Dendritic cell treated with granulocyte-macrophage colony-stimulating factor and Interleukin-4, amounts not matched to agents 40 ng/mL and 50 ng/mL, for 4 days (primary cell): ENCODE measurements around the gene LRRC70.
"Not testable (repeated sequence)": the region's sequence is repeated elsewhere in the genome, so short reads cannot be mapped to it uniquely, and the experiment has no call there.

Source experiments
- H3K27ac Mint-ChIP-seq: one replicate; pipeline ENCODE4 v1.8.0; 2022; ENCODE audit warnings: mild to moderate bottlenecking, mixed read lengths
- H3K27me3 Mint-ChIP-seq: one replicate; pipeline ENCODE4 v1.8.0; 2022; ENCODE audit warnings: mild to moderate bottlenecking, mixed read lengths
- H3K36me3 Mint-ChIP-seq: one replicate; pipeline ENCODE4 v1.8.0; 2022; ENCODE audit warnings: low read depth, mixed read lengths
- H3K4me1 Mint-ChIP-seq: one replicate; pipeline ENCODE4 v1.8.0; 2022; ENCODE audit warnings: low read depth, mixed read lengths
- H3K4me3 Mint-ChIP-seq: one replicate; pipeline ENCODE4 v1.8.0; 2022; ENCODE audit warnings: mild to moderate bottlenecking, moderate library complexity, mixed read lengths
- H3K9me3 Mint-ChIP-seq: one replicate; pipeline ENCODE4 v1.8.0; 2022; ENCODE audit warnings: mixed read lengths
- intact Hi-C: fragments of 100-400 bp; cut with micrococcal nuclease; formaldehyde crosslinking; loops from one replicate; pipeline ENCODE4 v1.15.0; 2022

LRRC70 gene

GRCh38 chr5:62606878-62607277 is 28.3 kb downstream of the LRRC70 start:
- Mint-ChIP-seq H3K36me3 (peaks cover 13% of the 10 kb centered on the region), H3K4me1 (no peaks in the 10 kb centered on the region), H3K27ac (no peak overlapping the region), H3K27me3 (no peaks in the 10 kb centered on the region), H3K4me3 (no peak overlapping the region), H3K9me3 (no peaks in the 10 kb centered on the region)
- intact Hi-C loops: no loop called here

DNA sequence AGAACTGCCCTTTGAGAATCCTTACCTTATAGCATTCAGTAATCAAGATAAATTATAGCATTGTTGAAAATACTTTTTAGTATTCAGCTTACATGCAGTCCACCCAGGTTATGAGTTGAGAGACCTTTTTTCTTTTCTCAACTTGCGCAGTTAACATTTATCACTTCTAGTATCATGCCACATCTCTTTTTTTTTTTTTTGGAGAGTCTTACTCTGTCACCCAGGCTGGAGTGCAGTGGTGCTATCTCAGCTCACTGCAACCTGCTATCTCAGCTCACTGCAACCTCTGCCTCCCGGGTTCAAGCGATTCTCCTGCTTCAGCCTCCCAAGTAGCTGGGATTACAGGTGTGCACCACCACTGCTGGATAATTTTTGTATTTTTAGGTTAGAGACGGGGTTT is 29.0 kb downstream of the LRRC70 start:
- Mint-ChIP-seq H3K27me3 (no peaks in the 10 kb centered on the region), H3K4me1 (no peaks in the 10 kb centered on the region), H3K27ac (no peak overlapping the region), H3K9me3 (no peaks in the 10 kb centered on the region), H3K36me3 (peaks cover 13% of the 10 kb centered on the region), H3K4me3 (no peak overlapping the region)
- intact Hi-C loops: no loop called here

DNA sequence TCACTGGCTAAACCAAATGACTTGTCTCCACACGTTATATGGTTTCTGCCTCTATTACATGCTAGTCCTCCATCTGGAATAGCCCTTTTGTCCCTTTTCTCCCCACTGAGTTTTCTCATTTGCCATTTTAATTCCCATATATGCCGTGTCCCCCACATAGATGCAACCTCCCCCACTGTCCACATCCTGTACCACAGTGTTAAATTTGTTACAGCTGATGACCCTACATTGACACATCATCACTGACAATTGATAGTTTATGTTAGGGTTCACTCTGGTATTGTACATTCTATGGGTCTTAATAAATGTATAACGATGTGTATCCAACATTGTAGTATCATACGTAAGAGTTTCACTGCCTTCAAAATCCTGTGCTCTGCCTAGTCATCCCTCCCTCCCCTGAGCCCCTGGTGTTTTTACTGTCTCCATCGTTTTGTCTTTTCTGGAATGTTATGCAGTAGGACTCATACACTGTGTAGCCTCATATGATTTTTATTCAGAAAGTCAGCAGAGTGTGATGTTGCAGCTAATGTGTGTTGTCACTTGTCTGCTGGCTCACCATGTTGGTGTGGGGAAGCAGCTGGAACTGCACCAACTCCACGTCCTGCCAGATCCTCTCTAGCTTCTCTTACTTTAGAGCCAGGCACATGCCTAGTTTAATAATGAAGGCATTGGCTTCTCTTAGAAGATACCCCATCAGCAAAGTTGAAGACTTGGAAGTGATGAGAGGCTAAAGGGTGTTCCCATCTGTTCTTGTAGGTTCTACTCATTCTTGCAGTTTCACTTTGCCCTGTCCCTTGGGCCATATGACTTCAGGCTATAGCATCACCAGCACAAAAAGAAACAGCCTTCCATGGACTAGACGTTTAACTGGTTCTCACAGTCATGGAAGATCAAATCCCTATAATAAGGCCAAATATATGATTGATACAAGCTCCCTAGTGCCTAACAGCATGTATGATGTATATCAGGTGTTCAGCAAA is 30.2 kb downstream of the LRRC70 start:
- peaks cover 12% of the 10 kb centered on the region for H3K36me3 Mint-ChIP-seq
- no peaks in the 10 kb centered on the region for H3K27me3 Mint-ChIP-seq
- no peak overlapping the region for H3K4me3 Mint-ChIP-seq
- intact Hi-C loops: no loop called here
- no peaks in the 10 kb centered on the region for H3K9me3 Mint-ChIP-seq
- no peak overlapping the region for H3K27ac Mint-ChIP-seq
- no peaks in the 10 kb centered on the region for H3K4me1 Mint-ChIP-seq

DNA sequence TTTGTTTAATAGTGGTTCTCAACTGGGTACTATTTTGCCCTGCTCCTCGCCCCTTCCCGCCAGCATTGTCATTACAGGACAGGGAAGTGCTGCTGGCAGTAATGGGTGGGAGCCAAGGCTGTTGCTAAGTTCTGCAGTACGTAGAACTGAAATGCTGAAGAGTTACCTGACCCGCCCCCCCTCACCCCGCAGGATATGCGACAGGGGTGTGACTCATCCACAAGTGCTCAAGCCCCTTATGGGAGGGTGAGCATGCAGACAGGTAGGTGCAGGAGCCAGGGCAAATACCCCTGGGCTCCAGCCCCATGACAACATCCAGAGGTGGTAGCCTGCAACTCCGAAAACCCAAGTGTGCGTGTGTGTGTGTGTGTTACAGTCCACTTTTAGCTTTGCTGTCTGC is 35.7 kb downstream of the LRRC70 start:
- H3K27ac Mint-ChIP-seq: no peak overlapping the region
- no peaks in the 10 kb centered on the region for H3K9me3 Mint-ChIP-seq
- no peaks in the 10 kb centered on the region for H3K27me3 Mint-ChIP-seq
- H3K4me3 Mint-ChIP-seq: no peak overlapping the region
- peaks cover 19% of the 10 kb centered on the region for H3K36me3 Mint-ChIP-seq
- no peaks in the 10 kb centered on the region for H3K4me1 Mint-ChIP-seq
- intact Hi-C loops: no loop called here

- Mint-ChIP-seq H3K4me1 (no peaks in the 10 kb centered on the region), H3K4me3 (no peak overlapping the region), H3K27me3 (no peaks in the 10 kb centered on the region), H3K9me3 (no peaks in the 10 kb centered on the region), H3K27ac (no peak overlapping the region), H3K36me3 (peaks cover 19% of the 10 kb centered on the region)
- intact Hi-C loops: no loop called here
These were observed 38.1 kb downstream of the LRRC70 start for GRCh38 chr5:62616615-62617277.

DNA sequence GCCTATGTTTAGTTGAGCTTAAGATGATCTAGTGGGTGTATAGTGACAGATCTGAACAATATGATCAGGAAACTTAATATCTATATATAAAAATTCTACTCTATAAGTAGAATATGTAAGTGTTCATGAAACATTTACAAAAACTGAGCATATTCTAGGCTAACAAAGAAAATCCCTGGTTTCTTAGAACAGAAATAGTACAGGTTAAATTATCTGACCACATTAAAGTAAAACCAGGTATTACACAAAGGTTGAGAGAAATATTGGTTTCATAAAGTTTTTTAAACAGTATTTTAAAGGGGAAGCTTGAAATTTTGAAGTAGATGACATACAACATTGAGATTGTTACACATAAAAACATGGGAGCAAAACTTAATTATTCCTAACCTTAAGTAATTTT is 39.3 kb downstream of the LRRC70 start:
- Mint-ChIP-seq H3K4me1 (no peaks in the 10 kb centered on the region), H3K36me3 (peaks cover 19% of the 10 kb centered on the region), H3K27me3 (no peaks in the 10 kb centered on the region), H3K9me3 (no peaks in the 10 kb centered on the region), H3K4me3 (no peak overlapping the region), H3K27ac (no peak overlapping the region)
- intact Hi-C loops: no loop called here

- no peak overlapping the region for H3K4me3 Mint-ChIP-seq
- no peaks in the 10 kb centered on the region for H3K9me3 Mint-ChIP-seq
- no peaks in the 10 kb centered on the region for H3K36me3 Mint-ChIP-seq
- H3K27me3 Mint-ChIP-seq: no peaks in the 10 kb centered on the region
- intact Hi-C loops: no loop called here
- H3K27ac Mint-ChIP-seq: no peak overlapping the region
- H3K4me1 Mint-ChIP-seq: no peaks in the 10 kb centered on the region
These were observed 42.1 kb downstream of the LRRC70 start for GRCh38 chr5:62620761-62621160.

- no peaks in the 10 kb centered on the region for H3K4me1 Mint-ChIP-seq
- intact Hi-C loops: no loop called here
- no peak overlapping the region for H3K4me3 Mint-ChIP-seq
- no peaks in the 10 kb centered on the region for H3K36me3 Mint-ChIP-seq
- H3K9me3 Mint-ChIP-seq: no peaks in the 10 kb centered on the region
- H3K27me3 Mint-ChIP-seq: no peaks in the 10 kb centered on the region
- H3K27ac Mint-ChIP-seq: no peak overlapping the region
These were observed 42.7 kb downstream of the LRRC70 start for GRCh38 chr5:62621280-62621679.

- H3K4me1 Mint-ChIP-seq: no peaks in the 10 kb centered on the region
- H3K9me3 Mint-ChIP-seq: no peaks in the 10 kb centered on the region
- intact Hi-C loops: no loop called here
- no peaks in the 10 kb centered on the region for H3K27me3 Mint-ChIP-seq
- no peak overlapping the region for H3K4me3 Mint-ChIP-seq
- H3K36me3 Mint-ChIP-seq: no peaks in the 10 kb centered on the region
- H3K27ac Mint-ChIP-seq: no peak overlapping the region
These were observed 44.7 kb downstream of the LRRC70 start for GRCh38 chr5:62623271-62623670.

DNA sequence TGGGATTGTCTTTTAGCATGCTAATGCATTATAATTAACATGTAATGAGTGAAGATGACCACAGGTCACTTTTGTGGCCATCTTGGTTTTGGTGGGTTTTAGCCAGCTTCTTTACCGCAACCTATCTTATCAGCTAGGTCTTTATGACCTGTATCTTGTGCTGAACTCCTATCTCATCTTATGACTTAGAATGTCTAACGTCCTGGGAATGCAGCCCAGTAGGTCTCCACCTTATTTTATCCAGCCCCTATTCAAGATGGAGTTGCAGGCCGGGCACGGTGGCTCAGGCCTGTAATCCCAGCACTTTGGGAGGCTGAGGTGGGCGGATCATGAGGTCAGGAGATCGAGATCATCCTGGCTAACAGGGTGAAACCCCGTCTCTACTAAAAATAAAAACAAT is 45.8 kb downstream of the LRRC70 start:
- H3K36me3 Mint-ChIP-seq, H3K27me3 Mint-ChIP-seq, H3K4me1 Mint-ChIP-seq, H3K9me3 Mint-ChIP-seq, intact Hi-C loops, H3K4me3 Mint-ChIP-seq, H3K27ac Mint-ChIP-seq: not testable (repeated sequence)

DNA sequence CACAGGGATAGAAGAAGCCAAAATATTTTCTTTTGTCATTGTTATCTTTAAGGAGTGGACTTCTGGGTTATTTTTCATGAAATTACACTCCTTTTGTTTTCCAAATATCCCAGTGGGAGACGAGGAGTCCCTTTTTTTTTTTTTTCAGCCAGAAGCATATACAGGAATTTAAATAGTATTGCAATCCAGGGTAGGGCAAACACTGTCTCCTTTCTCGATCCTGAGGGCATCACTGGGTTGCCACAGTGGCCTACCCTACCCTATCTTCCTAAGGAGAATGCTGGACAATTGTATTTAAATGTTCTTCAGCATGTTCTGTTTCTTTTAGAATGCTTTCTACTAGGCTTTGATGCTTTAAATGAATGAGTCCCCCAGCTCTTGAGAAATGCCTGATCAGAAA is 47.9 kb downstream of the LRRC70 start:
- H3K36me3 Mint-ChIP-seq: peaks cover 6% of the 10 kb centered on the region
- H3K4me1 Mint-ChIP-seq: no peaks in the 10 kb centered on the region
- H3K4me3 Mint-ChIP-seq: no peak overlapping the region
- no peaks in the 10 kb centered on the region for H3K27me3 Mint-ChIP-seq
- H3K9me3 Mint-ChIP-seq: no peaks in the 10 kb centered on the region
- intact Hi-C loops: no loop called here
- H3K27ac Mint-ChIP-seq: no peak overlapping the region

DNA sequence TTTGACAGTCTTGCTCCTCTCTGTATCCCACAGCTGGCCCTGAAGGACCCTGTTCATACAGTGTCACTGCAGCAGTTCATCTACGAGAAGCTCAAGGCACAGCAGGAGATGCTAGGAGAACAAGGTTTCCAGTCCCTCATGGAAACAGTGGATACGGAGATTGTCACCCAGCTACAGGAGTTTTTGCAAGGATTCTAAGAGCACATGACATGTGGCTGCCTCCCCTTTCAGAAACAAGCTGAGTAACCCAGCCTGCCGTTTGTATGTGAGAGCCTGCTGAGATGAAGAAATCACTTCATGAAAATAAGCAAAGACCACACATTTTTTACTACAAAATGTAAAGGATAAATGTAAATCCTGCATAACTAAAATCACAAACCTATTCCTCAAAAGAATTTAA is 48.5 kb downstream of the LRRC70 start:
- H3K27me3 Mint-ChIP-seq: no peaks in the 10 kb centered on the region
- H3K4me3 Mint-ChIP-seq: no peak overlapping the region
- intact Hi-C loops: no loop called here
- H3K27ac Mint-ChIP-seq: no peak overlapping the region
- H3K4me1 Mint-ChIP-seq: no peaks in the 10 kb centered on the region
- peaks cover 6% of the 10 kb centered on the region for H3K36me3 Mint-ChIP-seq
- no peaks in the 10 kb centered on the region for H3K9me3 Mint-ChIP-seq

- H3K9me3 Mint-ChIP-seq: no peaks in the 10 kb centered on the region
- no peaks in the 10 kb centered on the region for H3K27me3 Mint-ChIP-seq
- no peak overlapping the region for H3K27ac Mint-ChIP-seq
- peaks cover 6% of the 10 kb centered on the region for H3K36me3 Mint-ChIP-seq
- H3K4me1 Mint-ChIP-seq: no peaks in the 10 kb centered on the region
- intact Hi-C loops: no loop called here
- no peak overlapping the region for H3K4me3 Mint-ChIP-seq
These were observed 49.3 kb downstream of the LRRC70 start for GRCh38 chr5:62627901-62628300.
